GM21526 (cell line): ENCODE results near the gene PLCB1.

Source experiments
- ATAC-seq: cut with Tn5 transposase; IDR thresholded peaks from one replicate; pipeline ENCODE4 v1.9.1; 2021; ENCODE audit warnings: moderate library complexity; ENCODE audit not compliant: unreplicated experiment, low FRiP score

PLCB1 gene

GRCh38 chr20:8891039-8891438 lies 759.0 kb downstream of the PLCB1 start:
- no peak for ATAC-seq

GRCh38 chr20:8895472-8895871 lies 763.4 kb downstream of the PLCB1 start:
- ATAC-seq: no peak

- ATAC-seq: no peak
Measured at GRCh38 chr20:8898823-8899222, 766.8 kb downstream of the PLCB1 start.

GRCh38 chr20:8901237-8902025 lies 769.4 kb downstream of the PLCB1 start:
- no peak for ATAC-seq

GRCh38 chr20:8903655-8904605 lies 771.9 kb downstream of the PLCB1 start:
- no peak for ATAC-seq

GRCh38 chr20:8909596-8909995 lies 777.5 kb downstream of the PLCB1 start:
- ATAC-seq: no peak

- no peak for ATAC-seq
Measured at GRCh38 chr20:8912096-8912495, 780.0 kb downstream of the PLCB1 start.

GRCh38 chr20:8912731-8913130 lies 780.7 kb downstream of the PLCB1 start:
- ATAC-seq: no peak

- ATAC-seq: no peak
Measured at GRCh38 chr20:8913456-8913855, 781.4 kb downstream of the PLCB1 start.

- ATAC-seq: no peak
Measured at GRCh38 chr20:8914421-8914820, 782.4 kb downstream of the PLCB1 start.

- ATAC-seq: no peak
Measured at GRCh38 chr20:8917084-8917483, 785.0 kb downstream of the PLCB1 start.

- no peak for ATAC-seq
Measured at GRCh38 chr20:8918145-8918544, 786.1 kb downstream of the PLCB1 start.

- no peak for ATAC-seq
Measured at GRCh38 chr20:8924539-8924938, 792.5 kb downstream of the PLCB1 start.

GRCh38 chr20:8930726-8931125 lies 798.7 kb downstream of the PLCB1 start:
- no peak for ATAC-seq

- ATAC-seq: no peak
Measured at GRCh38 chr20:8932192-8933165, 800.4 kb downstream of the PLCB1 start.

- no peak for ATAC-seq
Measured at GRCh38 chr20:8933381-8933807, 801.3 kb downstream of the PLCB1 start.

GRCh38 chr20:8934362-8934761 lies 802.3 kb downstream of the PLCB1 start:
- ATAC-seq: no peak
